GM12878 (cell line): ENCODE results near the gene TACC2. TPM values are rescaled to one million over a fixed set of nuclear protein-coding genes. Genes with fewer than 3 reads are reported as not detected.

Experiments used
- ATAC-seq: fragments of 200-7000 bp; cut with Tn5 transposase; 3 replicates; pipeline ENCODE4 v1.9.1; 2020; ENCODE audit warnings: mild to moderate bottlenecking, moderate library complexity
- BruUV-seq: library from RNA; stranded (reverse); fragments of 400-500 nt; replicated peaks from 2 replicates; lab custom pipeline; 2021; lab: Mats Ljungman, UMichigan
- CTCF ChIA-PET: fragments of 300-600 bp; sonication (Branson Sonifier 250); formaldehyde crosslinking; extraction: SDS; loops from one replicate; lab custom pipeline; 2021; ENCODE audit warnings: inconsistent platforms; lab: Yijun Ruan, JAX
- POLR2A ChIA-PET: fragments of 350-600 bp; formaldehyde crosslinking; extraction: SDS; loops from one replicate; lab custom pipeline; 2021; ENCODE audit warnings: inconsistent platforms; lab: Charles Lee
- RAD21 ChIA-PET: fragments of 300-600 bp; sonication (Branson Sonifier 250); formaldehyde crosslinking; loops from one replicate; lab custom pipeline; 2023; ENCODE audit warnings: antibody characterized with exemption; ENCODE audit not compliant: unreplicated experiment; lab: Charles Lee
- SMC1A ChIA-PET: fragments of 300-600 bp; sonication (Branson Sonifier 250); formaldehyde crosslinking; loops from one replicate; lab custom pipeline; 2023; ENCODE audit not compliant: unreplicated experiment, uncharacterized antibody; lab: Charles Lee
- DNase-seq: peaks from one replicate; pipeline ENCODE4 v3.0.0-alpha.2; 2011; ENCODE audit warnings: low read depth, low spot score
- FAIRE-seq: peaks from 3 replicates; lab custom pipeline; 2011; peaks lifted over from hg19 to GRCh38; lab: Jason Lieb, UNC
- H2AFZ ChIP-seq: 2 replicates; pipeline ENCODE4 v1.6.0; 2011; ENCODE audit warnings: low read depth, low read length, control low read depth; ENCODE audit not compliant: control insufficient read depth
- H3K27ac ChIP-seq: 2 replicates; pipeline ENCODE4 v1.5.1; 2011; ENCODE audit warnings: control low read depth; ENCODE audit not compliant: control insufficient read depth, insufficient read depth
- H3K27me3 ChIP-seq, 2 experiments: replicated peaks in 1 of 2; 2 replicates each; pipeline versions ENCODE4 v1.6.0 to v1.6.1; 2011; ENCODE audit warnings: low read length in 1 of 2; ENCODE audit not compliant: control insufficient read depth in 2 of 2, insufficient read depth in 2 of 2
- H3K36me3 ChIP-seq, 2 experiments: 2 replicates each; pipeline ENCODE4 v1.5.1; 2011; ENCODE audit warnings: low read length in 1 of 2; ENCODE audit not compliant: control insufficient read depth in 2 of 2, insufficient read depth in 2 of 2
- H3K4me1 ChIP-seq: 2 replicates; pipeline ENCODE4 v1.6.1; 2011; ENCODE audit warnings: mild to moderate bottlenecking, low read length, moderate library complexity, mixed read lengths; ENCODE audit not compliant: control insufficient read depth, insufficient read depth
- H3K4me2 ChIP-seq: 2 replicates; pipeline ENCODE4 v1.6.0; 2011; ENCODE audit warnings: control low read depth; ENCODE audit not compliant: control insufficient read depth, insufficient read depth
- H3K4me3 ChIP-seq: fragments of 200-600 bp; sonication (generic); 2 replicates; pipeline ENCODE4 v1.5.1; 2016
- H3K79me2 ChIP-seq: 2 replicates; pipeline ENCODE4 v1.6.0; 2011; ENCODE audit warnings: low read length; ENCODE audit not compliant: control insufficient read depth, insufficient read depth
- H3K9ac ChIP-seq: 2 replicates; pipeline ENCODE4 v1.8.0; 2011; ENCODE audit warnings: low read length, control low read depth, mixed read lengths; ENCODE audit not compliant: control insufficient read depth, insufficient read depth
- H3K9me3 ChIP-seq: replicated peaks from 3 replicates; pipeline ENCODE4 v1.5.1; 2011; ENCODE audit warnings: mild to moderate bottlenecking, low read length; ENCODE audit not compliant: control insufficient read depth, insufficient read depth
- H4K20me1 ChIP-seq: 2 replicates; pipeline ENCODE4 v1.6.0; 2011; ENCODE audit not compliant: control insufficient read depth, insufficient read depth
- CBFB ChIP-seq: IDR thresholded peaks from 2 replicates; pipeline ENCODE4 v1.6.1; 2016; ENCODE audit warnings: antibody characterized with exemption, low read depth
- E4F1 ChIP-seq: fragments of 450-650 bp; IDR thresholded peaks from 2 replicates; pipeline ENCODE4 v1.6.1; 2018; ENCODE audit warnings: borderline replicate concordance, mild to moderate bottlenecking; ENCODE audit not compliant: partially characterized antibody
- FOS ChIP-seq: IDR thresholded peaks from 3 replicates; pipeline ENCODE4 v1.6.1; 2011; ENCODE audit warnings: borderline replicate concordance; ENCODE audit not compliant: insufficient read length; ENCODE audit errors: extremely low read depth
- RUNX3 ChIP-seq: IDR thresholded peaks from 2 replicates; pipeline ENCODE4 v1.6.1; 2012; ENCODE audit warnings: low read length, inconsistent platforms
- STAT3 ChIP-seq: IDR thresholded peaks from 2 replicates; pipeline ENCODE4 v1.6.1; 2011; ENCODE audit warnings: low read depth, low read length, improper control_type of control experiment
- WGBS: methylation state at CpG from one replicate; pipeline ENCODE4 v1.1.6; 2016; ENCODE audit warnings: low lambda C conversion rate; ENCODE audit not compliant: insufficient replicate concordance, insufficient coverage; ENCODE audit errors: missing lambda C conversion rate; 5-methylcytosine and 5-hydroxymethylcytosine counted together
- in situ Hi-C: fragments of 300-500 bp; cut with MboI; formaldehyde crosslinking; loops from 9 replicates; pipeline ENCODE4 v1.14.3; 2018; ENCODE audit warnings: mixed read lengths
- intact Hi-C: fragments of 100-400 bp; cut with micrococcal nuclease; formaldehyde crosslinking; loops from one replicate; pipeline ENCODE4 v1.14.2; 2022; ENCODE audit not compliant: unreplicated experiment
- polyA plus RNA-seq, 11 experiments: library from polyadenylated mRNA; depleted of rRNA in 4 of 11; unstranded in 6 of 11; stranded (reverse) in 5 of 11; fragments of >200 nt; fragmentation: Nextera tagmentation in 4 of 11; fragmentation: Illumina TruSeq in 1 of 11; extraction: Ambion mirVana in 4 of 11; extraction: Trizol in 1 of 11; gene quantifications; 1 replicate in 1 of 11; 2 replicates in 10 of 11; pipeline versions ENCODE4 v1.2.1 to v1.2.3, GENCODE V29; 2011 to 2016; ENCODE audit warnings: inconsistent platforms in 2 of 11, missing spikeins in 2 of 11, low read depth in 1 of 11
- total RNA-seq, 4 experiments: library from RNA; depleted of rRNA in 3 of 4; stranded (reverse); fragments of >200 nt in 3 of 4; fragmentation: Illumina TruSeq in 1 of 4; extraction: Trizol in 1 of 4; gene quantifications; 2 replicates each; pipeline versions ENCODE4 v1.2.1 to v1.2.3, GENCODE V29; 2013 to 2021

TACC2 gene
- total and polyA plus RNA-seq, 10 of the 15 experiments (the other 5 are each of a cell fraction or from before 2014, with no cell fraction given) = 0.07 to 0.64 (median 0.13) TPM; not detected in 5

GRCh38 chr10:122033224-122033926 is 44.4 kb downstream of the TACC2 start:
- ATAC-seq = no peak
- CTCF ChIA-PET = no interaction called here
- 43% methylated on average over 9 of the region's 9 CpGs for WGBS
- SMC1A ChIA-PET = no interaction called here
- in situ Hi-C loops = no loop called here
- no peaks in the 10 kb centered on the region for H3K27me3 ChIP-seq
- no peaks in the 10 kb centered on the region for H3K79me2 ChIP-seq
- intact Hi-C loops = no loop called here
- no peak overlapping the region for H3K4me2 ChIP-seq
- no peaks in the 10 kb centered on the region for H3K36me3 ChIP-seq
- TF ChIP-seq STAT3 (no peak), FOS (no peak), E4F1 (no peak), RUNX3 (no peak), CBFB (no peak)
- no peaks in the 10 kb centered on the region for H4K20me1 ChIP-seq
- DNase-seq = no peak
- no peak overlapping the region for H3K4me3 ChIP-seq
- no peaks in the 10 kb centered on the region for H3K4me1 ChIP-seq
- RAD21 ChIA-PET = no interaction called here
- no peak overlapping the region for H3K9ac ChIP-seq
- POLR2A ChIA-PET = no interaction called here
- H3K27ac ChIP-seq = no peak overlapping the region
- H3K9me3 ChIP-seq = no peaks in the 10 kb centered on the region
- BruUV-seq = no TSS peak
- no peak overlapping the region for H2AFZ ChIP-seq
- FAIRE-seq = no peak
